K562 (cell line): ENCODE results near the gene BCAS3. TPM values are rescaled to one million over a fixed set of nuclear protein-coding genes. Genes with fewer than 3 reads are reported as not detected.
A peak's percentile ranks its signal among the peaks of the same experiment; 100 is the strongest.

ENCODE experiments used
- CHD7 ChIP-seq: fragments of 200-600 bp; sonication (generic); IDR thresholded peaks from one replicate; pipeline ENCODE4 v1.6.1; 2012; ENCODE audit warnings: mild to moderate bottlenecking, low read depth, low read length, inconsistent platforms
- CREM ChIP-seq: IDR thresholded peaks from 2 replicates; pipeline ENCODE4 v1.6.1; 2014; ENCODE audit warnings: antibody characterized with exemption, low read depth
- HMGXB4 ChIP-seq: sonication (generic); formaldehyde crosslinking; IDR thresholded peaks from 2 replicates; pipeline ENCODE4 v1.8.1; 2023; ENCODE audit warnings: mild to moderate bottlenecking, missing genetic modification reagents
- KDM4B ChIP-seq, 2 experiments: fragments of 450-650 bp in 1 of 2; sonication (generic) in 1 of 2; IDR thresholded peaks; 2 replicates each; pipeline ENCODE4 v1.6.1; 2016 to 2017; ENCODE audit warnings: borderline replicate concordance in 2 of 2, antibody characterized with exemption in 1 of 2, low read depth in 1 of 2, mild to moderate bottlenecking in 1 of 2
- MBD2 ChIP-seq: sonication (generic); IDR thresholded peaks from 2 replicates; pipeline ENCODE4 v1.6.1; 2016; ENCODE audit warnings: low read depth, borderline replicate concordance
- NFE2 ChIP-seq: IDR thresholded peaks from 2 replicates; pipeline ENCODE4 v1.6.1; 2014; ENCODE audit warnings: antibody characterized with exemption, low read depth
- TFAM ChIP-seq: fragments of 250-450 bp; sonication (Bioruptor Pico); conservative IDR thresholded peaks from 2 replicates; pipeline ENCODE4 v1.5.0; 2021; ENCODE audit warnings: mild to moderate bottlenecking, moderate library complexity
- USF2 ChIP-seq: sonication (generic); formaldehyde crosslinking; IDR thresholded peaks from 2 replicates; pipeline ENCODE4 v1.5.0; 2020; ENCODE audit warnings: missing genetic modification reagents
- ZNF444 ChIP-seq: fragments of 250-450 bp; sonication (Bioruptor Pico); IDR thresholded peaks from 2 replicates; pipeline ENCODE4 v1.4.0; 2020; ENCODE audit warnings: mild to moderate bottlenecking, moderate library complexity
- ZNF507 ChIP-seq: conservative IDR thresholded peaks from 2 replicates; pipeline ENCODE4 v1.6.1; 2017; ENCODE audit warnings: missing genetic modification characterization, missing compliant biosample characterization
- polyA plus RNA-seq, 8 experiments: library from polyadenylated mRNA; depleted of rRNA in 4 of 8; stranded (reverse) in 5 of 8; unstranded in 3 of 8; fragments of >200 nt; fragmentation: Nextera tagmentation in 2 of 8; fragmentation: Illumina TruSeq in 1 of 8; extraction: Ambion mirVana in 2 of 8; extraction: Trizol in 1 of 8; gene quantifications; 2 replicates each; pipeline versions ENCODE4 v1.2.1 to v1.2.3, GENCODE V29; 2011 to 2014; ENCODE audit warnings: inconsistent platforms in 1 of 8, missing spikeins in 1 of 8
- total RNA-seq, 7 experiments: library from RNA; depleted of rRNA in 6 of 7; stranded (reverse); fragments of >200 nt in 6 of 7; fragmentation: Illumina TruSeq in 2 of 7; extraction: Trizol in 2 of 7; gene quantifications; 2 replicates each; pipeline versions ENCODE4 v1.2.1 to v1.2.3, GENCODE V29; 2011 to 2021; ENCODE audit warnings: low replicate concordance in 1 of 7

BCAS3 gene
- total and polyA plus RNA-seq, 9 of the 15 experiments (the other 6 are each of a cell fraction or from before 2014, with no cell fraction given), result 1.9 to 5.5 (median 3.5) TPM

GRCh38 chr17:61175298-61176142 lies 497.9 kb downstream of the BCAS3 start (continued):
- no peak for TF ChIP-seq USF2 (CRISPR knock-in tag)
- no peak for TF ChIP-seq HMGXB4 (CRISPR knock-in tag)
- no peak for TF ChIP-seq TFAM (CRISPR knock-in tag)
- peak; percentile 73 for TF ChIP-seq CREM
- TF ChIP-seq NFE2, result 0 out of 2 replicates have a peak, but pooled peaks have one; percentile 28
- 0 out of 2 replicates have a peak, but pooled peaks have one; percentile 42 for TF ChIP-seq ZNF444
- no peak for TF ChIP-seq CHD7
- no peak for TF ChIP-seq KDM4B (IDR thresholded peaks at IDR 0.05; ENCODE audit: borderline replicate concordance in 2 of 2, low read depth in 1 of 2)
- peak; percentile 48; the same call in 1 of the 2 replicates for TF ChIP-seq MBD2
- TF ChIP-seq ZNF507 (tag), result no peak
